Measurements from ENCODE around the gene KLF2. TPM values are rescaled to one million over a fixed set of nuclear protein-coding genes. Genes with fewer than 3 reads are reported as not detected.

KLF2 gene
- total RNA-seq, 5 donors from 2014 or later (not counting 1 experiment from before 2014, with no cell fraction given), result 612 to 721 (median 621) TPM

- H3K9me3 ChIP-seq, result no peaks in the 10 kb centered on the region
- H3K4me1 Mint-ChIP-seq, result peaks cover 37 to 52% (median 50%) of the 10 kb centered on the region in 3 donors
- DNase-seq (peak in 5 of 35 experiments; percentile 3 to 54 (median 17)), ATAC-seq (replicated peaks in 1 of 4) (peak in 1 of 4 experiments; percentile 66)
- CTCF ChIA-PET, result no interaction called here
- H3K36me3 ChIP-seq (ENCODE audit: control insufficient read depth in 2 of 2, extremely low read depth in 1 of 2, insufficient read depth in 1 of 2, low read length in 1 of 2), result no peaks in the 10 kb centered on the region
- H3K4me3 ChIP-seq (ENCODE audit: control insufficient read depth in 1 of 2, extremely low read depth in 1 of 2, low read length in 1 of 2), result peak overlapping the region in 1 of 2 donors; percentile 29
- peaks cover 5% of the 10 kb centered on the region in 2 donors for H3K27me3 Mint-ChIP-seq
- peaks cover 0 to 29% of the 10 kb centered on the region in 2 experiments for H3K27me3 ChIP-seq (replicated peaks in 1 of 2; ENCODE audit: control insufficient read depth in 2 of 2, extremely low read depth in 1 of 2, insufficient read depth in 2 of 2, low read length in 1 of 2)
- WGBS (ENCODE audit: insufficient coverage), result 39% methylated on average over 14 of the region's 22 CpGs
- H3K4me3 Mint-ChIP-seq, result peak overlapping the region in 2 of 3 donors; percentile 2 to 46
- H3K9me3 Mint-ChIP-seq, result no peaks in the 10 kb centered on the region
- no peaks in the 10 kb centered on the region for H3K36me3 Mint-ChIP-seq
- no peak overlapping the region for H3K27ac ChIP-seq (ENCODE audit: low read length)
- H3K4me1 ChIP-seq (ENCODE audit: control insufficient read depth in 1 of 2, extremely low read depth in 1 of 2, insufficient read depth in 2 of 2, low read length in 2 of 2), result peaks cover 8 to 37% of the 10 kb centered on the region in 2 experiments
- POLR2A ChIA-PET, result interaction anchor here in 1 of 2 donors (0.6 to 0.7 kb wide), 2 partner anchors 45 to 97 kb away, joined by 3 to 5 read pairs; no protein-coding TSS in a partner anchor
- no peak overlapping the region for H3K27ac Mint-ChIP-seq
Observed at GRCh38 chr19:16285769-16286498, 38.7 kb upstream of the KLF2 start.

GRCh38 chr19:16288544-16288943 lies 36.1 kb upstream of the KLF2 start:
- H3K27ac ChIP-seq (ENCODE audit: low read length), result no peak overlapping the region
- WGBS (ENCODE audit: insufficient coverage), result 65% methylated on average over 6 of the region's 9 CpGs
- ATAC-seq (replicated peaks in 1 of 4), result no peak
- peaks cover 29 to 37% (median 36%) of the 10 kb centered on the region in 3 donors for H3K4me1 Mint-ChIP-seq
- DNase-seq, result peak in 1 of 35 experiments; percentile 13
- POLR2A ChIA-PET, result interaction anchor here in 1 of 2 donors (0.6 kb wide), 1 partner anchor 24 kb away, joined by 7 read pairs; no protein-coding TSS in a partner anchor
- H3K9me3 Mint-ChIP-seq, result no peaks in the 10 kb centered on the region
- CTCF ChIA-PET, result no interaction called here
- peaks cover 2 to 28% of the 10 kb centered on the region in 2 experiments for H3K4me1 ChIP-seq (ENCODE audit: control insufficient read depth in 1 of 2, extremely low read depth in 1 of 2, insufficient read depth in 2 of 2, low read length in 2 of 2)
- no peak overlapping the region for H3K4me3 ChIP-seq (ENCODE audit: control insufficient read depth in 1 of 2, extremely low read depth in 1 of 2, low read length in 1 of 2)
- H3K27me3 Mint-ChIP-seq, result peaks cover 5% of the 10 kb centered on the region in 2 donors
- H3K4me3 Mint-ChIP-seq, result no peak overlapping the region
- H3K36me3 ChIP-seq (ENCODE audit: control insufficient read depth in 2 of 2, extremely low read depth in 1 of 2, insufficient read depth in 1 of 2, low read length in 1 of 2), result no peaks in the 10 kb centered on the region
- H3K9me3 ChIP-seq, result no peaks in the 10 kb centered on the region
- H3K27me3 ChIP-seq (replicated peaks in 1 of 2; ENCODE audit: control insufficient read depth in 2 of 2, extremely low read depth in 1 of 2, insufficient read depth in 2 of 2, low read length in 1 of 2), result peaks cover 0 to 28% of the 10 kb centered on the region in 2 experiments
- H3K27ac Mint-ChIP-seq, result no peak overlapping the region
- no peaks in the 10 kb centered on the region for H3K36me3 Mint-ChIP-seq

- WGBS (ENCODE audit: insufficient coverage), result 70% methylated on average over 2 of the region's 7 CpGs
- CTCF ChIA-PET, result no interaction called here
- peaks cover 0 to 17% of the 10 kb centered on the region in 2 experiments for H3K4me1 ChIP-seq (ENCODE audit: control insufficient read depth in 1 of 2, extremely low read depth in 1 of 2, insufficient read depth in 2 of 2, low read length in 2 of 2)
- no peak overlapping the region for H3K27ac ChIP-seq (ENCODE audit: low read length)
- peaks cover 5% of the 10 kb centered on the region in 2 donors for H3K27me3 Mint-ChIP-seq
- peaks cover 0 to 32% of the 10 kb centered on the region in 2 experiments for H3K27me3 ChIP-seq (replicated peaks in 1 of 2; ENCODE audit: control insufficient read depth in 2 of 2, extremely low read depth in 1 of 2, insufficient read depth in 2 of 2, low read length in 1 of 2)
- H3K4me3 Mint-ChIP-seq, result no peak overlapping the region
- peaks cover 20 to 27% (median 26%) of the 10 kb centered on the region in 3 donors for H3K4me1 Mint-ChIP-seq
- no peaks in the 10 kb centered on the region for H3K36me3 Mint-ChIP-seq
- no peaks in the 10 kb centered on the region for H3K9me3 ChIP-seq
- H3K36me3 ChIP-seq (ENCODE audit: control insufficient read depth in 2 of 2, extremely low read depth in 1 of 2, insufficient read depth in 1 of 2, low read length in 1 of 2), result no peaks in the 10 kb centered on the region
- H3K9me3 Mint-ChIP-seq, result no peaks in the 10 kb centered on the region
- no peak for ATAC-seq (replicated peaks in 1 of 4)
- no peak overlapping the region for H3K27ac Mint-ChIP-seq
- H3K4me3 ChIP-seq (ENCODE audit: control insufficient read depth in 1 of 2, extremely low read depth in 1 of 2, low read length in 1 of 2), result no peak overlapping the region
- DNase-seq, result peak in 1 of 35 experiments; percentile 27
- POLR2A ChIA-PET, result interaction anchor here in 1 of 2 donors (0.6 to 0.9 kb wide), 2 partner anchors 25 to 871 kb away, joined by 4 to 6 read pairs; no protein-coding TSS in a partner anchor
Observed at GRCh38 chr19:16289594-16289993, 35.0 kb upstream of the KLF2 start.

DNA sequence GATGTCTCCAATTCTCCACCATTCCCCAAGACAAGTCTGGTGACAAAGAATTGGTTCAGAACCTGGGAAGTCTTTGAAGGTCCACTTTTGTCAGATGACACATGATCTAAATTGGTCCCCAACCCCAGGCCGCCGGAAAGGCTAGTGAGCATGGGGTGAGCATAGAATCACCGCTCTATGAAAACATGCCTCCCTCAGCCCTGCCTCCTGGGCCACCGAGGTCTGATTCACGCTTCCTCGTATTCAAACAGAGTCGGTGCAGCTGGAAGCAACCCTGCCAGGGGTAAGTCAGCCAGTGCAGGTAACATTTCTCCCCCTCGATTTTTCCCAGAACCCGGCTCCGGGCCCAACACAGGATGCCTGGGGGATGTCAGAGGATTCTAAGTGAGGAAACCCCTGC lies 33.9 kb upstream of the KLF2 start:
- H3K27ac Mint-ChIP-seq, result no peak overlapping the region
- H3K4me3 Mint-ChIP-seq, result no peak overlapping the region
- DNase-seq (no peak), ATAC-seq (replicated peaks in 1 of 4) (no peak)
- H3K4me1 ChIP-seq (ENCODE audit: control insufficient read depth in 1 of 2, extremely low read depth in 1 of 2, insufficient read depth in 2 of 2, low read length in 2 of 2), result peaks cover 0 to 15% of the 10 kb centered on the region in 2 experiments
- no peaks in the 10 kb centered on the region for H3K36me3 ChIP-seq (ENCODE audit: control insufficient read depth in 2 of 2, extremely low read depth in 1 of 2, insufficient read depth in 1 of 2, low read length in 1 of 2)
- H3K9me3 ChIP-seq, result no peaks in the 10 kb centered on the region
- H3K27me3 Mint-ChIP-seq, result peaks cover 5% of the 10 kb centered on the region in 2 donors
- H3K36me3 Mint-ChIP-seq, result no peaks in the 10 kb centered on the region
- H3K27me3 ChIP-seq (replicated peaks in 1 of 2; ENCODE audit: control insufficient read depth in 2 of 2, extremely low read depth in 1 of 2, insufficient read depth in 2 of 2, low read length in 1 of 2), result peaks cover 0 to 34% of the 10 kb centered on the region in 2 experiments
- H3K4me1 Mint-ChIP-seq, result peaks cover 18 to 20% (median 19%) of the 10 kb centered on the region in 3 donors
- no peak overlapping the region for H3K27ac ChIP-seq (ENCODE audit: low read length)
- ChIA-PET CTCF (no interaction called here), POLR2A (no interaction called here)
- no peak overlapping the region for H3K4me3 ChIP-seq (ENCODE audit: control insufficient read depth in 1 of 2, extremely low read depth in 1 of 2, low read length in 1 of 2)
- no peaks in the 10 kb centered on the region for H3K9me3 Mint-ChIP-seq
- WGBS (ENCODE audit: insufficient coverage), result 90% methylated on average over 8 of the region's 10 CpGs

DNA sequence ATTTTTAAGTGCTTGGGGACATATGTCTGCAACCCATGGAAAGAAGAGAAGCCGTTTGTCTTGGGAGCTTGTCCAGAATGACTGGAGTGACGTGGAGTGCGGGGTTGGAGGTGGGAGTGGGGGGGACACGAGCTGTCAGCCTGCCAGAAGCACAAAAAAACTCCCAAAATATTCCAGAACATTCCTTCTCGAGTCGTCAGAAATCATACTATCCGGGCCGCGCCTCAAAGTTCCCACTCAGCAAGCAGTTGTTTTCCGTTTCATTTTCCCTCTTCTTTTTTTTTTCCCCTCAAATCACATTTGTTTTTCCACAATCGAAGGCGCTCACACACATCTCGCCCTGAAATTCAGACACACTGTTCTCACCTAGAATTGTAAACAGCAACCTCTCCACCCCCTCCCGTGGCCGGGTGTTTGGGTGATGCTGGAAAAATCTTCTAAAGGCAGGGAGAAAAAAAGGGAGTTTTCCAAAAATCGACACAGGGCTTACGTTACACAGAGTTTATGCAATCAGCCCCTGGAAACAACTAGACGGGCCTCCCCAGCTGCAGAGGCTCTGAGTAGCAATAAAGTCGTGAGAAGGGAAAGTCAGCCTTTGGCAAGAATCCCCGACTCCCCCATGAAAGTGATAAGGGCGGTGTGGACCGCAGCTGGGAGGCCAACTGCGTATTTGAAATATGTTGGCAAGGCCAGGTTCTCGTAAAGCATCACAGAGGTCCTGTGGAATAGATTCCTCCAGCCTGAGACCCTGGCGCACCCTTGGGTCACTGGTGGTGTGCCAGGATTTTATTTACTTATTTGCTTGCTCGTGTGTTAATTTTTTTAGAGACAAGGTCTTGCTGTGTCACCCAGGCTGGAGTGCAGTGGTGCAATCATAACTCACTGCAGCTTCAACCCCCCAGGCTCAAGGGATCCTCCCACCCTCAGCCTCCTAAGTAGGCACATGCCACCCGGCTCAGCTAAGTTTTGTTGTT lies 31.2 kb upstream of the KLF2 start:
- Histone ChIP-seq H3K27me3 (replicated peaks in 1 of 2; ENCODE audit: control insufficient read depth in 2 of 2, extremely low read depth in 1 of 2, insufficient read depth in 2 of 2, low read length in 1 of 2) (peaks cover 0 to 24% of the 10 kb centered on the region in 2 experiments), H3K27ac (ENCODE audit: low read length) (no peak overlapping the region), H3K4me1 (ENCODE audit: control insufficient read depth in 1 of 2, extremely low read depth in 1 of 2, insufficient read depth in 2 of 2, low read length in 2 of 2) (peaks cover 0 to 2% of the 10 kb centered on the region in 2 experiments), H3K4me3 (ENCODE audit: control insufficient read depth in 1 of 2, extremely low read depth in 1 of 2, low read length in 1 of 2) (no peak overlapping the region), H3K9me3 (no peaks in the 10 kb centered on the region), H3K36me3 (ENCODE audit: control insufficient read depth in 2 of 2, extremely low read depth in 1 of 2, insufficient read depth in 1 of 2, low read length in 1 of 2) (no peaks in the 10 kb centered on the region)
- ChIA-PET POLR2A (interaction anchor here in 1 of 2 donors (0.9 kb wide), 1 partner anchor 30 kb away, joined by 4 read pairs; no protein-coding TSS in a partner anchor), CTCF (no interaction called here)
- Mint-ChIP-seq H3K4me1 (peaks cover 6 to 9% (median 7%) of the 10 kb centered on the region in 3 donors), H3K27ac (no peak overlapping the region), H3K36me3 (no peaks in the 10 kb centered on the region), H3K27me3 (peaks cover 0 to 2% of the 10 kb centered on the region in 2 donors), H3K9me3 (no peaks in the 10 kb centered on the region), H3K4me3 (peak overlapping the region in 1 of 3 donors; percentile 6)
- 86% methylated on average over 14 of the region's 27 CpGs for WGBS (ENCODE audit: insufficient coverage)
- ATAC-seq (replicated peaks in 1 of 4), result no peak
- no peak for DNase-seq

- 86% methylated on average over 6 of the region's 12 CpGs for WGBS (ENCODE audit: insufficient coverage)
- Histone ChIP-seq H3K36me3 (ENCODE audit: control insufficient read depth in 2 of 2, extremely low read depth in 1 of 2, insufficient read depth in 1 of 2, low read length in 1 of 2) (no peaks in the 10 kb centered on the region), H3K27ac (ENCODE audit: low read length) (no peak overlapping the region), H3K9me3 (no peaks in the 10 kb centered on the region), H3K27me3 (replicated peaks in 1 of 2; ENCODE audit: control insufficient read depth in 2 of 2, extremely low read depth in 1 of 2, insufficient read depth in 2 of 2, low read length in 1 of 2) (peaks cover 0 to 21% of the 10 kb centered on the region in 2 experiments), H3K4me1 (ENCODE audit: control insufficient read depth in 1 of 2, extremely low read depth in 1 of 2, insufficient read depth in 2 of 2, low read length in 2 of 2) (no peaks in the 10 kb centered on the region), H3K4me3 (ENCODE audit: control insufficient read depth in 1 of 2, extremely low read depth in 1 of 2, low read length in 1 of 2) (no peak overlapping the region)
- ChIA-PET CTCF (interaction anchor here in 1 of 2 donors (0.6 kb wide), 1 partner anchor 1358 kb away, joined by 3 read pairs; no protein-coding TSS in a partner anchor), POLR2A (interaction anchor here (0.5 to 0.6 kb wide), 2 partner anchors 41 to 555 kb away, joined by 4 read pairs; no protein-coding TSS in a partner anchor)
- Mint-ChIP-seq H3K4me3 (no peak overlapping the region), H3K27ac (no peak overlapping the region), H3K36me3 (no peaks in the 10 kb centered on the region), H3K4me1 (peaks cover 0 to 3% (median 0%) of the 10 kb centered on the region in 3 donors), H3K27me3 (peaks cover 0 to 2% of the 10 kb centered on the region in 2 donors), H3K9me3 (no peaks in the 10 kb centered on the region)
- no peak for ATAC-seq (replicated peaks in 1 of 4)
- no peak for DNase-seq
Observed at GRCh38 chr19:16295057-16295456, 29.6 kb upstream of the KLF2 start.

All from T-cell (primary cell).